IMR-90 (cell line): ENCODE measurements around the gene MUC5AC. TPM values are rescaled to one million over a fixed set of nuclear protein-coding genes. Genes with fewer than 3 reads are reported as not detected.

Experiments used
- ATAC-seq: fragments of 200-7000 bp; cut with Tn5 transposase; 2 replicates; pipeline ENCODE4 v1.9.1; 2020; ENCODE audit warnings: low read depth, mild to moderate bottlenecking, moderate library complexity
- BruUV-seq: library from RNA; stranded (reverse); fragments of 400-500 nt; replicated peaks from 2 replicates; lab custom pipeline; 2021; lab: Mats Ljungman, UMichigan
- CTCF ChIA-PET: fragments of 300-600 bp; formaldehyde crosslinking; extraction: SDS; loops from one replicate; lab custom pipeline; 2021; ENCODE audit warnings: antibody characterized with exemption; lab: Yijun Ruan, JAX
- POLR2A ChIA-PET: fragments of 300-600 bp; sonication (Branson Sonifier 250); formaldehyde crosslinking; loops from one replicate; lab custom pipeline; 2022; ENCODE audit warnings: antibody characterized with exemption; ENCODE audit not compliant: unreplicated experiment; lab: Charles Lee
- DNase-seq: peaks from one replicate; pipeline ENCODE4 v3.0.0; 2013
- H2AFZ ChIP-seq: replicated peaks from 2 replicates; pipeline ENCODE3; 2013; ENCODE audit warnings: low read length, mild to moderate bottlenecking; ENCODE audit not compliant: poor library complexity
- H2AK5ac ChIP-seq: 2 replicates; pipeline ENCODE4 v1.6.1; 2013; ENCODE audit warnings: low read depth, low read length, inconsistent platforms
- H2AK9ac ChIP-seq: replicated peaks from 2 replicates; pipeline ENCODE3; 2013; ENCODE audit warnings: mild to moderate bottlenecking, low read depth, low read length, moderate library complexity; ENCODE audit not compliant: poor library complexity
- H2BK120ac ChIP-seq: 2 replicates; pipeline ENCODE4 v1.6.1; 2013; ENCODE audit warnings: low read depth, low read length, inconsistent platforms
- H2BK15ac ChIP-seq: 3 replicates; pipeline ENCODE4 v1.6.1; 2013; ENCODE audit warnings: low read depth, low read length, inconsistent platforms
- H2BK20ac ChIP-seq: 2 replicates; pipeline ENCODE4 v1.6.1; 2013; ENCODE audit warnings: low read depth, mild to moderate bottlenecking, inconsistent platforms, low read length, moderate library complexity
- H2BK5ac ChIP-seq: 2 replicates; pipeline ENCODE4 v1.6.1; 2013; ENCODE audit warnings: mild to moderate bottlenecking, low read depth, low read length, inconsistent platforms; ENCODE audit not compliant: poor library complexity, severe bottlenecking
- H3K14ac ChIP-seq: replicated peaks from 2 replicates; pipeline ENCODE4 v1.6.1; 2013; ENCODE audit warnings: low read depth, low read length, inconsistent platforms
- H3K18ac ChIP-seq: 2 replicates; pipeline ENCODE4 v1.6.1; 2013; ENCODE audit warnings: low read depth, low read length, control low read depth
- H3K23ac ChIP-seq: 2 replicates; pipeline ENCODE4 v1.6.1; 2013; ENCODE audit warnings: low read depth, low read length, inconsistent platforms
- H3K27ac ChIP-seq: 2 replicates; pipeline ENCODE4 v1.5.1; 2013; ENCODE audit warnings: mild to moderate bottlenecking, control low read depth, low read length; ENCODE audit not compliant: insufficient read depth
- H3K27me3 ChIP-seq: 2 replicates; pipeline ENCODE4 v1.6.1; 2013; ENCODE audit warnings: low read length; ENCODE audit not compliant: control insufficient read depth, insufficient read depth
- H3K36me3 ChIP-seq: 2 replicates; pipeline ENCODE4 v1.6.1; 2013; ENCODE audit warnings: low read length, mixed read lengths; ENCODE audit not compliant: control insufficient read depth, insufficient read depth
- H3K4ac ChIP-seq: 2 replicates; pipeline ENCODE4 v1.6.1; 2013; ENCODE audit warnings: low read depth, low read length, inconsistent platforms
- H3K4me1 ChIP-seq: 2 replicates; pipeline ENCODE4 v1.6.1; 2013; ENCODE audit warnings: low read length, mixed read lengths; ENCODE audit not compliant: control insufficient read depth, insufficient read depth
- H3K4me2 ChIP-seq: 2 replicates; pipeline ENCODE4 v1.6.1; 2013; ENCODE audit warnings: low read depth, mild to moderate bottlenecking, control low read depth, low read length, moderate library complexity
- H3K4me3 ChIP-seq: 2 replicates; pipeline ENCODE4 v1.5.1; 2013; ENCODE audit warnings: low read depth, mild to moderate bottlenecking, control low read depth, low read length, moderate library complexity; ENCODE audit not compliant: insufficient read depth
- H3K56ac ChIP-seq: 2 replicates; pipeline ENCODE4 v1.6.1; 2013; ENCODE audit warnings: low read length, inconsistent platforms; ENCODE audit not compliant: insufficient read depth; ENCODE audit errors: extremely low read depth
- H3K79me1 ChIP-seq, 2 experiments: 2 replicates each; pipeline ENCODE4 v1.6.1; 2013; ENCODE audit warnings: low read length in 2 of 2, inconsistent platforms in 1 of 2, low read depth in 1 of 2
- H3K9ac ChIP-seq: 2 replicates; pipeline ENCODE4 v1.6.1; 2013; ENCODE audit warnings: low read depth, low read length, control low read depth
- H3K9me1 ChIP-seq: 2 replicates; pipeline ENCODE4 v1.6.1; 2013; ENCODE audit warnings: low read length, inconsistent platforms; ENCODE audit not compliant: insufficient read depth
- H3K9me3 ChIP-seq: 2 replicates; pipeline ENCODE4 v1.6.1; 2013; ENCODE audit warnings: low read length; ENCODE audit not compliant: control insufficient read depth, insufficient read depth
- H4K20me1 ChIP-seq: 2 replicates; pipeline ENCODE4 v1.6.1; 2013; ENCODE audit warnings: low read length, inconsistent platforms; ENCODE audit not compliant: insufficient read depth
- H4K5ac ChIP-seq: 2 replicates; pipeline ENCODE4 v1.6.1; 2013; ENCODE audit warnings: mild to moderate bottlenecking, low read depth, low read length, control low read depth
- H4K8ac ChIP-seq, 2 experiments: 2 replicates each; pipeline ENCODE4 v1.6.1; 2013; ENCODE audit warnings: low read depth in 2 of 2, low read length in 2 of 2, control low read depth in 1 of 2, inconsistent platforms in 1 of 2
- H4K91ac ChIP-seq: 2 replicates; pipeline ENCODE4 v1.6.1; 2013; ENCODE audit warnings: low read depth, low read length, inconsistent platforms; ENCODE audit not compliant: insufficient read depth
- CHD1 ChIP-seq: IDR thresholded peaks from 2 replicates; pipeline ENCODE4 v1.6.1; 2012; ENCODE audit warnings: low read depth, low read length, improper control_type of control experiment
- ELK1 ChIP-seq: fragments of 150-350 bp; IDR thresholded peaks from 2 replicates; pipeline ENCODE4 v1.6.1; 2016; ENCODE audit warnings: low read depth, mild to moderate bottlenecking, low read length, moderate library complexity, borderline replicate concordance
- FOS ChIP-seq: fragments of 150-350 bp; IDR thresholded peaks from 2 replicates; pipeline ENCODE4 v1.6.1; 2016; ENCODE audit warnings: low read depth, low read length
- MAZ ChIP-seq: IDR thresholded peaks from 2 replicates; pipeline ENCODE4 v1.6.1; 2012; ENCODE audit warnings: low read depth, mild to moderate bottlenecking, low read length, improper control_type of control experiment, moderate library complexity, borderline replicate concordance
- MXI1 ChIP-seq: IDR thresholded peaks from 2 replicates; pipeline ENCODE4 v1.6.1; 2012; ENCODE audit warnings: low read depth, mild to moderate bottlenecking, low read length, moderate library complexity, borderline replicate concordance
- NFE2L2 ChIP-seq: fragments of 150-350 bp; IDR thresholded peaks from 2 replicates; pipeline ENCODE4 v1.6.1; 2016; ENCODE audit warnings: low read depth, mild to moderate bottlenecking, low read length
- POLR2A ChIP-seq: IDR thresholded peaks from 2 replicates; pipeline ENCODE4 v1.6.1; 2012; ENCODE audit warnings: mild to moderate bottlenecking, low read depth, low read length
- RAD21 ChIP-seq: IDR thresholded peaks from 2 replicates; pipeline ENCODE4 v1.6.1; 2012; ENCODE audit warnings: low read length, improper control_type of control experiment
- RCOR1 ChIP-seq: IDR thresholded peaks from 2 replicates; pipeline ENCODE4 v1.6.1; 2012; ENCODE audit warnings: mild to moderate bottlenecking, low read length, improper control_type of control experiment; ENCODE audit not compliant: insufficient replicate concordance
- SMC3 ChIP-seq: fragments of 150-350 bp; IDR thresholded peaks from 2 replicates; pipeline ENCODE4 v1.6.1; 2016; ENCODE audit warnings: low read depth, mild to moderate bottlenecking, antibody characterized with exemption, low read length, moderate library complexity
- WGBS, 2 experiments: methylation state at CpG; one replicate each; pipeline versions ENCODE4 v1.1.5 to v1.1.7; 2013; ENCODE audit warnings: missing lambda C conversion rate in 2 of 2; ENCODE audit not compliant: insufficient read length in 1 of 2; ENCODE audit errors: extremely low coverage in 2 of 2; 5-methylcytosine and 5-hydroxymethylcytosine counted together
- dilution Hi-C: fragments of 300-500 bp; cut with HindIII; formaldehyde crosslinking; loops from one replicate; pipeline ENCODE4 v1.14.3; 2018; ENCODE audit warnings: low sequenced_read_pairs; ENCODE audit not compliant: unreplicated experiment
- in situ Hi-C: fragments of 300-500 bp; cut with MboI; formaldehyde crosslinking; loops from 3 replicates; pipeline ENCODE4 v1.14.3; 2019; ENCODE audit warnings: low sequenced_read_pairs, inconsistent platforms, mixed read lengths
- intact Hi-C: fragments of 100-400 bp; cut with micrococcal nuclease; formaldehyde crosslinking; loops from 2 replicates; pipeline ENCODE4 v1.10.0; 2022
- polyA plus RNA-seq, 3 experiments: library from polyadenylated mRNA; depleted of rRNA; stranded (reverse); fragments of >200 nt; gene quantifications; 2 replicates each; pipeline ENCODE4 v1.2.3, GENCODE V29; 2012; ENCODE audit warnings: low replicate concordance in 1 of 3
- total RNA-seq: library from RNA; depleted of rRNA; stranded (reverse); fragments of >200 nt; gene quantifications from 2 replicates; pipeline ENCODE4 v1.2.3, GENCODE V29; 2012

MUC5AC gene
- total and polyA plus RNA-seq, 2 of the 4 experiments (the other 2 are of a cell fraction), result 0.02 TPM; not detected in 1

DNA sequence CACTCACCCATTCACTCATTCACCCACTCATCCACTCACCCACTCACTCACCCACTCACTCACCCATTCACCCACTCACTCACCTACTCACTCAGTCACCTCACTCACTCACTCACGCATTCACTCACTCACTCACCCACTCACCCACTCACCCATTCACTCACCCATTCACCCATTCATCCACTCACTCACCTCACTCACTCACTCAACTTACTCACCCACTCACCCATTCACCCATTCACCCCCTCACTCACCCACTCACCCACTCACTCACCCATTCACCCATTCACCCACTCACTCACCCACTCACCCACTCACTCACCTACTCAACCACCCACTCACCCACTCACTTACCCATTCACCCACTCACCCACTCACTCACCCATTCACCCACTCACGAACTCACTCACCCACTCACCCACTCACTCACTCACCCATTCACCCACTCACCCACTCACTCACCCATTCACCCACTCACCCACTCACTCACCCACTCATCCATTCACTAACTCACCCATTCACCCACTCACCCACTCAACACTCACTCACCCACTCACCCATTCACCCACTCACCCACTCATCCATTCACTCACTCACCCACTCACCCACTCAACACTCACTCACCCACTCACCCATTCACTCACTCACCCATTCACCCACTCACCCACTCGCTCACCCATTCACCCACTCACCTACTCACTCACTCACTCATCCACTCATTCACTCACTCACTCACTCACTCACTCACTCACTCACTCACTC lies 13.7 kb downstream of the MUC5AC start (continued):
- no peak for TF ChIP-seq RCOR1

DNA sequence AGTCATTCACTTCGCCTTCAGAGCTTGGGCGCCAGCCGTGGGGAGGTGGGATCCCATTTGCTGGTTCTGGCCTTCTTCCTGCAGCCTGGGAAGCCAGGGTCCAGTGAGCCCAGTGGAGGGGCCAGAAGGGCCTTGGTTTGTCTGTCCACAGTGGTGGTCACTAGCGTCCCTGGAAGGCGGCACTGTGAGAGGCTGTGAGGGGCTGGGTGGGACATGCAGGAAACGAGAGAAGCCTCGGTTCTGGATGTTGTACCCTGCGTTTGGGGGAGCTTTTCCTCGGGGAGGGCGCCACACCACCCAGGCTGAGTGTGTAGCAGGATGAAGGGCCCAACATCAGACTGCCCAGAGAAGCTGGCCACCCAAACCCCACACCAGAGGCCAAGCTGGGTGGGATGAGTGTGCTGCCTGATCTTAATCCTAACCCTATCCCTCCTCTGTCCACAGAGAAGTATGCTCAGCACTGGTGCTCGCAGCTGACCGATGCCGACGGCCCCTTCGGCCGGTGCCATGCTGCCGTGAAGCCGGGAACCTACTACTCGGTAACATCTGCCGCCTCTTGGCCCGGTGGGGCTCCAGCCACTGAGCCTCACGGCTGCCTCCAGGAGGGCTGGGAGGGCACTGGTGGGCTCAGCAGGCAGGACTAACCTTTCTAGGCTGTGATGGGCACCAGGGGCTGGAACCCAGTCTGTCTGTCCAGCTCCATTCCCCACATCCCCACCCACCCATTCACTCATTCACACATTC lies 14.4 kb downstream of the MUC5AC start:
- Histone ChIP-seq H2BK20ac (no peak overlapping the region), H3K14ac (no peak overlapping the region), H4K91ac (no peak overlapping the region), H4K5ac (no peak overlapping the region), H3K79me1 (no peaks in the 10 kb centered on the region), H3K4me2 (no peak overlapping the region), H3K27me3 (no peaks in the 10 kb centered on the region), H4K8ac (no peak overlapping the region), H3K27ac (no peak overlapping the region), H4K20me1 (no peaks in the 10 kb centered on the region), H3K9ac (no peak overlapping the region), H3K18ac (no peak overlapping the region), H2AFZ (no peak overlapping the region), H3K9me1 (no peaks in the 10 kb centered on the region), H3K4me1 (no peaks in the 10 kb centered on the region), H3K36me3 (no peaks in the 10 kb centered on the region), H2AK9ac (no peak overlapping the region), H2AK5ac (no peak overlapping the region), H3K4ac (no peak overlapping the region), H2BK120ac (no peak overlapping the region), H3K56ac (no peak overlapping the region), H3K4me3 (no peak overlapping the region), H2BK5ac (no peak overlapping the region), H2BK15ac (no peak overlapping the region), H3K23ac (no peak overlapping the region), H3K9me3 (peaks cover 2% of the 10 kb centered on the region; the same call in 1 of the 2 replicates)
- ATAC-seq (no peak), DNase-seq (no peak)
- no TSS peak for BruUV-seq
- POLR2A ChIA-PET, result interaction anchor here (0.7 kb wide), 1 partner anchor 1800 kb away, joined by 3 read pairs; no protein-coding TSS in a partner anchor
- in situ Hi-C loops (no loop called here), intact Hi-C loops (no loop called here), dilution Hi-C loops (no loop called here)
- WGBS, 2 experiments, result 91% methylated on average over 9 of the region's 22 CpGs; no CpG with 5 or more reads in 1 of the 2 experiments
- no peak for TF ChIP-seq SMC3
- no peak for TF ChIP-seq POLR2A
- no peak for TF ChIP-seq RCOR1
- no peak for TF ChIP-seq NFE2L2
- TF ChIP-seq MXI1, result no peak
- TF ChIP-seq MAZ, result no peak
- no peak for TF ChIP-seq CHD1
- TF ChIP-seq RAD21, result no peak
- no peak for TF ChIP-seq FOS
- TF ChIP-seq ELK1, result no peak
- CTCF ChIA-PET, result no interaction called here
